Osteocyte (in vitro differentiated cells): ENCODE measurements around the gene ECSIT. TPM values are rescaled to one million over a fixed set of nuclear protein-coding genes. Genes with fewer than 3 reads are reported as not detected.
A peak's percentile ranks its signal among the peaks of the same experiment; 100 is the strongest.

Experiments
- DNase-seq: peaks from one replicate; pipeline ENCODE4 v3.0.0; 2021; ENCODE audit warnings: mixed read lengths; ENCODE audit not compliant: unreplicated experiment; ENCODE audit errors: extremely low spot score
- H3K27ac Mint-ChIP-seq: one replicate; pipeline ENCODE4 v1.8.0; 2021; ENCODE audit warnings: mild to moderate bottlenecking, mixed read lengths; ENCODE audit not compliant: unreplicated experiment
- H3K27me3 Mint-ChIP-seq: one replicate; pipeline ENCODE4 v1.8.0; 2021; ENCODE audit warnings: mixed read lengths; ENCODE audit not compliant: unreplicated experiment
- H3K36me3 Mint-ChIP-seq: one replicate; pipeline ENCODE4 v1.8.0; 2021; ENCODE audit warnings: mixed read lengths; ENCODE audit not compliant: unreplicated experiment
- H3K4me1 Mint-ChIP-seq: one replicate; pipeline ENCODE4 v1.8.0; 2021; ENCODE audit warnings: mixed read lengths; ENCODE audit not compliant: unreplicated experiment
- H3K4me3 Mint-ChIP-seq: one replicate; pipeline ENCODE4 v1.8.0; 2021; ENCODE audit warnings: mild to moderate bottlenecking, moderate library complexity, mixed read lengths; ENCODE audit not compliant: unreplicated experiment
- H3K9me3 Mint-ChIP-seq: one replicate; pipeline ENCODE4 v1.8.0; 2021; ENCODE audit warnings: mixed read lengths; ENCODE audit not compliant: unreplicated experiment
- CTCF ChIP-seq: fragments of 200-600 bp; sonication (generic); IDR thresholded peaks from 2 replicates; pipeline ENCODE4 v1.5.0; 2021; ENCODE audit warnings: antibody characterized with exemption, mild to moderate bottlenecking, moderate library complexity
- total RNA-seq: library from RNA; stranded (reverse); gene quantifications from 2 replicates; pipeline ENCODE4 v1.2.1, GENCODE V29; 2021

ECSIT gene
- total RNA-seq, 1 donor from 2014 or later: 30.0 TPM

GRCh38 chr19:11552666-11553372 lies 23.9 kb upstream of the ECSIT start:
- Mint-ChIP-seq H3K36me3 (peaks cover 5% of the 10 kb centered on the region), H3K27ac (no peak overlapping the region), H3K27me3 (no peaks in the 10 kb centered on the region), H3K9me3 (no peaks in the 10 kb centered on the region), H3K4me3 (no peak overlapping the region), H3K4me1 (peaks cover 8% of the 10 kb centered on the region)
- TF ChIP-seq CTCF: no peak
- no peak for DNase-seq

DNA sequence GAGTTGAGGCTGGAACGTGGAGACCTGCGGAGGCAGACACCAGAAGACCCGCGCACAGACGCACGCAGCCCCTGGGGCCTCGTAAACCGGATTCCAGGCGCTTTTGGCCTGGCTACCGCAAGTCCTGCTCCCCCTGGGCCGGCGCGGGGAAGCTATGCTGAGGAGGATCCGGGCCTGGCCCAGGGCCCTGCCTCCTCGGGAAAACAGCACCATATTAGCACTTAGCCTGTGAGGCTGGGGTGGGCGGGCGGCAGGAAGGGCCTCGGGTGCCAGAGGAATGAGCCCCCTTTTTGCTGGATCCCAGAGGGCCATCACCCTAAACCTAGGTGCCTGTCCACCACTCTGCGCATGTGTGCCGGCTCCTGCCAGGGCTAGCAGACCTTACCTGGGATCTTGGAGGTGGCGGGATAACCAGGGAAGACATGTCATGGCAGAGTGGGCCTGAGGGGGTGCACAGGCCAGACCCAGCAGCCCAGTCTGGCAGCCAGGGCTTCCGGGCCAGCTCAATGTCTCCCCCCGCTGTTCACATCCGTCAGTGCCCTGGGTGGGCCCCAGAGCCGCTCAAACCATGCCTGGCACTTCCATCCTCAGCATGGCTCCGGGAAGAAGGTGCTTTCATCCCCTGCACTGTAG lies 22.8 kb upstream of the ECSIT start:
- H3K4me3 Mint-ChIP-seq: no peak overlapping the region
- peak; percentile 45 for TF ChIP-seq CTCF
- no peak for DNase-seq
- no peak overlapping the region for H3K27ac Mint-ChIP-seq
- peaks cover 5% of the 10 kb centered on the region for H3K36me3 Mint-ChIP-seq
- no peaks in the 10 kb centered on the region for H3K9me3 Mint-ChIP-seq
- no peaks in the 10 kb centered on the region for H3K27me3 Mint-ChIP-seq
- peaks cover under 1% of the 10 kb centered on the region for H3K4me1 Mint-ChIP-seq

GRCh38 chr19:11550265-11550664 lies 21.3 kb upstream of the ECSIT start:
- no peaks in the 10 kb centered on the region for H3K4me1 Mint-ChIP-seq
- H3K4me3 Mint-ChIP-seq: no peak overlapping the region
- no peak overlapping the region for H3K27ac Mint-ChIP-seq
- DNase-seq: no peak
- H3K27me3 Mint-ChIP-seq: no peaks in the 10 kb centered on the region
- no peak for TF ChIP-seq CTCF
- no peaks in the 10 kb centered on the region for H3K36me3 Mint-ChIP-seq
- H3K9me3 Mint-ChIP-seq: no peaks in the 10 kb centered on the region

DNA sequence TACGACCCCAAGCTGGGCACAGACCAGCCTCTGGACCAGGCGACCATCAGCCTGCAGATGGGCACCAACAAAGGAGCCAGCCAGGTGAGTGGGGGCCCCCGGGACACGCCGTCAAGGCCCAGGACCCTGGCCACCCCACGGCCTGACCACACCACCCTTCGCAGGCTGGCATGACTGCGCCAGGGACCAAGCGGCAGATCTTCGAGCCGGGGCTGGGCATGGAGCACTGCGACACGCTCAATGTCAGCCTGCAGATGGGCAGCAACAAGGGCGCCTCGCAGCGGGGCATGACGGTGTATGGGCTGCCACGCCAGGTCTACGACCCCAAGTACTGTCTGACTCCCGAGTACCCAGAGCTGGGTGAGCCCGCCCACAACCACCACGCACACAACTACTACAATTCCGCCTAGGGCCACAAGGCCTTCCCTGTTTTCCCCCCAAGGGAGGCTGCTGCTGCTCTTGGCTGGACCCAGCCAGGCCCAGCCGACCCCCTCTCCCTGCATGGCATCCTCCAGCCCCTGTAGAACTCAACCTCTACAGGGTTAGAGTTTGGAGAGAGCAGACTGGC lies 20.5 kb upstream of the ECSIT start:
- Mint-ChIP-seq H3K36me3 (no peaks in the 10 kb centered on the region), H3K27ac (no peak overlapping the region), H3K9me3 (no peaks in the 10 kb centered on the region), H3K4me3 (no peak overlapping the region), H3K4me1 (peaks cover 3% of the 10 kb centered on the region), H3K27me3 (no peaks in the 10 kb centered on the region)
- no peak for DNase-seq
- no peak for TF ChIP-seq CTCF
